C4-2B (cell line): ENCODE data around the gene MIS18BP1.

Source experiments
- H3K27ac ChIP-seq: fragments of 450-650 bp; 2 replicates; pipeline ENCODE4 v1.5.1; 2017
- ZFX ChIP-seq: fragments of 450-650 bp; IDR thresholded peaks from 2 replicates; pipeline ENCODE4 v1.6.1; 2017
- TF ChIP-seq, protein P1 (sequence below): fragments of 450-650 bp; conservative IDR thresholded peaks from 2 replicates; pipeline ENCODE4 v1.5.1; 2017; ENCODE audit warnings: mild to moderate bottlenecking

Gene MIS18BP1

DNA sequence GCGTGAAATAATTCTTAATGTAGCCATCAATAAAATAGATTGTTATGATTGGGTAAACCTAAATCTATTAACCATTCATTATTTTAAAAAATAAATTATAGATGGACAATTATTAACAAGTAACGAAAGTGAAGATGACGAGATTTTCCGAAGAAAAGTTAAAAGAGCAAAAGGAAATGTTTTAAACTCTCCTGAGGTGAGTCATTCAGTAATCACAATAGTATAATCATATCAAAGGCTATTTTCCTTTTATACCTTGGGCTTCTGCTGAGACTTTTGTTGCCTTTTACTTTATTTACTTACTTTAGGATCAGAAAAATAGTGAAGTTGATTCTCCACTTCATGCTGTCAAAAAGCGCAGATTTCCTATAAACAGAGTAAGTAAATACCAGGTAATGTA lies 71.7 kb downstream of the MIS18BP1 start:
- H3K27ac ChIP-seq, result no peak overlapping the region
- no peak for TF ChIP-seq ZFX
- TF ChIP-seq, protein P1, sequence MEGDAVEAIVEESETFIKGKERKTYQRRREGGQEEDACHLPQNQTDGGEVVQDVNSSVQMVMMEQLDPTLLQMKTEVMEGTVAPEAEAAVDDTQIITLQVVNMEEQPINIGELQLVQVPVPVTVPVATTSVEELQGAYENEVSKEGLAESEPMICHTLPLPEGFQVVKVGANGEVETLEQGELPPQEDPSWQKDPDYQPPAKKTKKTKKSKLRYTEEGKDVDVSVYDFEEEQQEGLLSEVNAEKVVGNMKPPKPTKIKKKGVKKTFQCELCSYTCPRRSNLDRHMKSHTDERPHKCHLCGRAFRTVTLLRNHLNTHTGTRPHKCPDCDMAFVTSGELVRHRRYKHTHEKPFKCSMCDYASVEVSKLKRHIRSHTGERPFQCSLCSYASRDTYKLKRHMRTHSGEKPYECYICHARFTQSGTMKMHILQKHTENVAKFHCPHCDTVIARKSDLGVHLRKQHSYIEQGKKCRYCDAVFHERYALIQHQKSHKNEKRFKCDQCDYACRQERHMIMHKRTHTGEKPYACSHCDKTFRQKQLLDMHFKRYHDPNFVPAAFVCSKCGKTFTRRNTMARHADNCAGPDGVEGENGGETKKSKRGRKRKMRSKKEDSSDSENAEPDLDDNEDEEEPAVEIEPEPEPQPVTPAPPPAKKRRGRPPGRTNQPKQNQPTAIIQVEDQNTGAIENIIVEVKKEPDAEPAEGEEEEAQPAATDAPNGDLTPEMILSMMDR, result no peak

DNA sequence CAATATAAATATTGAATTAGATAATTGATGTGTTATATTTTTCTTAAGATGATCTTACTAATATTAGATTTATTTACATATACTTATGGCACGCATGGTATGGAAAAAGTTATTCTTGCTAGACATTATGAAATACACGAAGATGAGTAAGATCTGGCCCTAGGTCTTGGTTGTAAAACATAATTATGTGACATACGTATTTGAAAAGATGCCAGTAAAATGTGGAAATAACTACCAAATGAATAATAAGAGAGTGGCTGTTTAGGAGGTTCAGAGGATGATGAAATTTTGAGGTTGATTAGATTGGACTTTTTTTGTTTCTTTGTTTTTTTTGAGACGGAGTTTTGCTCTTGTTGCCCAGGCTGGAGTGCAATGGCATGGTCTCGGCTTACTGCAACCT lies 75.9 kb downstream of the MIS18BP1 start:
- TF ChIP-seq, protein P1, result no peak
- TF ChIP-seq ZFX, result no peak
- no peak overlapping the region for H3K27ac ChIP-seq

DNA sequence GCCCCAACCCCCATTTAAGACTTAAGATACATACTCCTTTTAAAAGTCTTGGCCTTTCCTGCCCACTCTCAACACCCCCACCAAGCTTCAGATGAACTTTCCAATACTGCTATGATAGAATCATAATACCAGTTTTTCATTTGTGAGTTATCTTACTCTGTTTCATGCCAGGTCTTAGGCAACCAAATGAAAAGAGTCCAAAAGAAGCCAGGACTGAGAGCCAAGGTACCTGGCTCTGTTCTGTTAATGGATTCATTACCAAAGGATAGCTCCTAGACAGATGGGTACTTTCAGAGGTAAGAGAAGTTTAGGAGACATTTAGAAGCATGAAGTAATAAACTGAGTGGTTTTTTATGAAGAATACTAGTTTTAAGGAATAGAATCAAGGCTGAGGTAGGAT lies 83.1 kb downstream of the MIS18BP1 start:
- no peak overlapping the region for H3K27ac ChIP-seq
- no peak for TF ChIP-seq ZFX
- TF ChIP-seq, protein P1, result no peak

DNA sequence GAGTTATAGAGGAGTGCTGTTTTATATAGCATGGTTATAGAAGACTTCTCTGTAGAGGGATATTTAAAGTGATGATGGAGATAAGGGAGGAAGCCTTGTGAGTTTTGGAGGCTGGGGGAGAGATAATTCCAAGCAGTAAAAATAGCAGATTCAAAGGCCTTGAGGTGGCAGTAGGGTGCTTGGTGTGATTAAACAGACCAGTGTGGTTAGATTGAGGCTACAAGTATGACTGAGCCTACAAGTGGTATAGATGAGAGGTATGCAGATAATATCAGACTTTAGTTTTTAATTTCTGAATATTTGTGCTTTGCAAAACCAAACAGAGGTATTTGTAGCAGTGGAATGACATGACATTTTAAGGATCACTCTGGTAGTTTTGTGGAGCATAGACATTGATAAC lies 96.9 kb downstream of the MIS18BP1 start:
- TF ChIP-seq ZFX, result no peak
- TF ChIP-seq, protein P1, result no peak

More for the DNA sequence above, 96.9 kb downstream of the MIS18BP1 start:
- H3K27ac ChIP-seq, result no peak overlapping the region
